ENCODE measurements around the gene C6orf52.

Gene C6orf52

GRCh38 chr6:10643201-10643651, 51.2 kb downstream of the C6orf52 start:
- DNase-seq: peak; percentile 88 to 93

GRCh38 chr6:10641528-10641927, 52.9 kb downstream of the C6orf52 start:
- DNase-seq: no peak

DNA sequence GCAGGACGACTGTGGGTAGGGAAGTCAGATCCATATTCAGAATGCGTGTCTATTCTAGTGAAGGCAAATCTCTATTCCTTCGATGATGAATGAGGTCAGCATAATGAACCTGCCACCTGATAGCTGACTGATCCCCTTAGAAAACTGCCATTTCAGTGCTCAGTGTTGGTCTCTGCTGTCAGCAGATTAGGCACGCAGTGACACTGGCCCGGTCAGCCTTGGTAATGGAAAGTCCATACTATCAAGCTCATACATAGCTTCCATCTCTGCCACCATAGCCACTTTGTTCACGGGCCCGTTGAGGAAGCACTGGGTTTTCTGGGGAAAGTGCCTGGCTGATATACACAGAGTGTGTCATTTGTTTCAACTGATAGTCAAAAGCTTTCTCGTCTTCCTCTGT, 54.0 kb downstream of the C6orf52 start:
- DNase-seq: no peak

GRCh38 chr6:10633216-10633615, 61.2 kb downstream of the C6orf52 start:
- DNase-seq: peak; percentile 89 to 96

DNA sequence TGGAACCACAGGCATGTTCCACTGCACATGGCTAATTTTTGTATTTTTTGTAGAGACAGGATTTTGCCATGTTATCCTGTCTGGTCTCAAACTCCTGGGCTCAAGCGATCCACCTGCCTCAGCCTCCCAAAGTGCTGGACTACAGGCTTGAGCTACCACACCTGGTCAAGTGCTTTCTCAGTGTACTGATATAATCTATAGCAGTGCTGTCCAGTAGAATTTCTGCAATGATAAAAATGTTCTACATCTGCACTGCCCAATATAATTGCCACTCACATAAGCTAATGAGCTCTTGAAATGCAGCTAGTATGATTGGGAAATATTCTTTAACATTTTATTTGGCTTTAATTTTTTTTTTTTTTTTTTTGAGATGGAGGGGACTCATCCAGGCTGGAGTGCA, 64.2 kb downstream of the C6orf52 start:
- DNase-seq: no peak

- DNase-seq: no peak
These were observed 66.6 kb downstream of the C6orf52 start for GRCh38 chr6:10627800-10628199.

GRCh38 chr6:10626154-10626741, 68.2 kb downstream of the C6orf52 start:
- DNase-seq: no peak

DNA sequence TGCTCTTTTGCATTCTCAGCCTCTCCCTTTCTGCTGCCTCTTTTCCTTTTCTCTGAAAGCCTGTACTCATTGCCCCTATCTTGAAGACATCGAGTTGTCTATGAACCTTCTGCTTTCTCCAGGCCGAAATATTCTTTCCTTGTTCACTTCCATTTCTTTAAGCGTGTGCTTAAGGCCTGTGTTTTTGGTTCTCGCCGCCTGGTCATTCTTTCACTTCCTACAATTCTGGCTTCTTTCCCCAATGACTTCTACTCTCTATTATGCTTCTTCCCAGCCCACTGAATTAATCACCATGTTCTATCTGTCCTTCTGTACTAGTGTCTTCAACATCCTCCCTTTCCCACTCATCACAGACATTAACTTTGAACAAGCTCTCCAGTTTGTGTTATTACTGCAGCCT, 69.6 kb downstream of the C6orf52 start:
- no peak for DNase-seq

- DNase-seq: no peak
These were observed 72.6 kb downstream of the C6orf52 start for GRCh38 chr6:10621847-10622246.
